ENCODE data around the gene ACACB.
"Not testable (repeated sequence)": the region's sequence is repeated elsewhere in the genome, so short reads cannot be mapped to it uniquely, and the experiment has no call there.

The ACACB gene

DNA sequence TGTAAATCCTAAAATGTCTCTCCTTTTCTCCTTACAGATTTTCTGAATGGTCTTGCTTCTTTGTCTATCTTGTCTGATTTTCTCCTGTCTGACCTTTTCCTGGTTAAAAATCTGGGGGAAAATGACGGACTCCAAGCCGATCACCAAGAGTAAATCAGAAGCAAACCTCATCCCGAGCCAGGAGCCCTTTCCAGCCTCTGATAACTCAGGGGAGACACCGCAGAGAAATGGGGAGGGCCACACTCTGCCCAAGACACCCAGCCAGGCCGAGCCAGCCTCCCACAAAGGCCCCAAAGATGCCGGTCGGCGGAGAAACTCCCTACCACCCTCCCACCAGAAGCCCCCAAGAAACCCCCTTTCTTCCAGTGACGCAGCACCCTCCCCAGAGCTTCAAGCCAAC lies 23.0 kb downstream of the ACACB start:
- no peak for DNase-seq (ENCODE audit: low spot score)

DNA sequence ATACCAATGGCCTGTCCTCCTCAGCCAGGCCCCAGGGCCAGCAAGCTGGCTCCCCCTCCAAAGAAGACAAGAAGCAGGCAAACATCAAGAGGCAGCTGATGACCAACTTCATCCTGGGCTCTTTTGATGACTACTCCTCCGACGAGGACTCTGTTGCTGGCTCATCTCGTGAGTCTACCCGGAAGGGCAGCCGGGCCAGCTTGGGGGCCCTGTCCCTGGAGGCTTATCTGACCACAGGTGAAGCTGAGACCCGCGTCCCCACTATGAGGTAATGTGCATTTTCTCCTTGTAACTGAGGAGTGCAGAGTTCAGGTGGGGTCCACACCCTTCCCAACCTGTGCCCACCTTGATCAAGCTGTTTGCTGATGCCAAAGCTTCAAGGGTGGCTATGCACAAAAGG lies 23.4 kb downstream of the ACACB start:
- no peak for DNase-seq (ENCODE audit: low spot score)

DNA sequence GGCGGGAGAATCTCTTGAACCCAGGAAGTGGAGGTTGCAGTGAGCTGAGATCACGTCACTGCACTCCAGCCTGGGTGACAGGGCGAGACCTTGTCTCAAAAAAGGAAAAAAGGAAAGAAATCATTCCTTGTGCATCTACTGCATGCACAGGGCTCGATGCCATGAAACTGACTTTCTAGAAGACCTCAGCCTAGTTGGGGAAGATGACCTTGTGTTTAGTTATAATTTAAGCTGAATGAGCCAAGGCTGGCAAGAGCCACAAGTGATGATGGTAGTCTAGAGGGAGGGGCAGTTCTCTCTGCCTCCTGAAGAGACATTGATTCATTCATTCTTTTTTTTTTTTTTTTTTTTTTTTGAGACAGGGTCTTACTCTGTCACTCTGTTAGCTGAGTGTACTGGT lies 24.2 kb downstream of the ACACB start:
- no peak for DNase-seq (ENCODE audit: low spot score)

DNA sequence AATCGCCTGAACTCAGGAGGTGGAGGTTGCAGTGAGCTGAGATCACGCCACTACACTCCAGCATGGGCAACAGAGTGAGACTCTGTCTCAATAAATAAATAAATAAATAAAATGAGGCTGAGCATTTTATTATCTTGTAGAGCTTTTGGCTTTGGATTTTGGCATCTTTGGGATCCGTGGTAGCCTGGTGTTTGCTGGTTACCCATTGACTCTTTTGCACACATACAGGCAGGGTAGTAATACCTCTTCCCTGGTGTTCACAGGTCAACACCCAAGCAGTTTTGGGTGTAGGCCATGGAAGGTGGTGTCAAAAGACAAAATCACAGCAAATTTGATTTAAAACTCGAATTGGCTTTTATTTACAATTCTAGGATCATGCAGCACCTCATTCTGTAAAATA lies 27.8 kb downstream of the ACACB start:
- no peak for DNase-seq (ENCODE audit: low spot score)

DNA sequence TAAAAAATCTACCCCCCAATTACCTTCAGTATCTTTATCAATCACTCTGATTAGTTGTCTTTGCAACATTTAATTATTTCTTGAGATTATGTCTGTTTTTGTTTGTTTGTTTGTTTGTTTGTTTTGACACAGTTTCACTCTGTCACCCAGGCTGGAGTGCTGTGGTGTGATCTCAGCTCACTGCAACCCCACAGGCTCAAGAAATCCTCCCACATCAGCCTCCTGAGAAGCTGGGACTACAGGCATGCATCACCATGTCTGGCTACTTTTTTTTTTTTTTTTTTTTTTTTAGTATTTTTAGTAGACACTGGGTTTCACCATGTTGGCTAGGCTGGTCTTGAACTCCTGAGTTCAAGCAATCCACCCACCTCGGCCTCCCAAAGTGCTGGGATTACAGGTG lies 30.7 kb downstream of the ACACB start:
- not testable (repeated sequence) for DNase-seq (ENCODE audit: low spot score)

DNA sequence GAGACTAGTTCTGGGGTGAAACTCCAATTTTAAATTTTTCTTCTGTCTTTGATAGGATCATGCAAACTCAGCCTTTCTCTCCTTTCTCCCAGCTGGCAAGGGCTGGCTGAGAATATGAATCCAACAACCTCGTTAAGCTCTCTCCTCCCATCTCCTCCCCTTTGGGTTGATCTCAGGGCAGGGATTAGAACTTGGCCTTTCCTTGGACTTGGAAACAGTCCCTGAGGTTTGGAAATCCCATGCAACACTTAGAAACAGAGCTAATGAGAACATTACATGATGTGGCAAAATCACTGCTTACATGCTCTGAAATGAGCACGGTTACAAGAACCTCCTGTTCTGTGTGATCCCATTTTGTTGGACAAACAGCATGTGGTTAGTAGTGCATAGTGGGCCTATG lies 31.6 kb downstream of the ACACB start:
- no peak for DNase-seq (ENCODE audit: low spot score)

DNA sequence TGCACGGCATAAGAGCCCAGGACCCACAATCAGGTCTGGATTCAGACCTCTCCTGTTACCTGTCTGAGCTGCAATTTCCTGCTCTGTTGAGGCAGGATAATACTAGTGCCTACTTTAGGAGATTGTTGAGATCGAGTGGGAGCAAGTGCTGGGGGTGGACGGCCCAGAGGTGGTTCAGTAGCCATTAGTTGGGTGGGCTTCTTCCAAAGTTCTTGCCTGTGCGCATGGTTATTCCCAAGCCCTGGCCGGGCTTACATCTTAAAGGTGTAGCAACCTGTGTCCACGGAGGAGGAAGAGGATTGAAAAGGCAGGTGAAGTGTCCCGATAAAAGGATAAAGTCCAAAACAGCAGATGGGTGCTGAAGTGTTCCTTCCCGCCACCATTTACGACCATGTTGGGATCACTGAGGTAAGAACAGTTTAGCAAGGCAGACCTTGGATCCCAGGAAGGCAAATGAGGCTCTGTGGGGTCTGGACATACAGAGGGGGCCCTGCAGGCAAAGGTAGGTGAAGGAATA lies 33.8 kb downstream of the ACACB start:
- no peak for DNase-seq (ENCODE audit: low spot score)

DNA sequence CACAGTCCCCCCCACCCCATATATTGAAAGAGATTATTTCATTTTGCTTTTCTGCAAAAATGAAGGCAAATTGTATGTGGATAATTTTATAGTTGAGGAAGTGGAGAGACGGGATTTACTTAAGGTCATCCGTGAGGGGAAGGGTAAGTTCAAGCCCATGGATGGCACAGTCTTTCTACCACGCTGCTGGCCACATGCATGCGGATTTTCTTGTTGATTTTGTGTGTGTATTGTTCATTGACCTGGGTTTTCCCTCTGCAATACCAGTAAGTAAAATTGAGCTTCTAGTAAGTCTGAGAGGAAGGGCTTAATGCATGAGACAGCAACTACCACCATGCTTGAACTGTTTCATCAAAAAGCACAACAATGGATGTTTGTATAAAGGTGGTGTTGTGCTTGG lies 35.1 kb downstream of the ACACB start:
- DNase-seq (ENCODE audit: low spot score): no peak

DNA sequence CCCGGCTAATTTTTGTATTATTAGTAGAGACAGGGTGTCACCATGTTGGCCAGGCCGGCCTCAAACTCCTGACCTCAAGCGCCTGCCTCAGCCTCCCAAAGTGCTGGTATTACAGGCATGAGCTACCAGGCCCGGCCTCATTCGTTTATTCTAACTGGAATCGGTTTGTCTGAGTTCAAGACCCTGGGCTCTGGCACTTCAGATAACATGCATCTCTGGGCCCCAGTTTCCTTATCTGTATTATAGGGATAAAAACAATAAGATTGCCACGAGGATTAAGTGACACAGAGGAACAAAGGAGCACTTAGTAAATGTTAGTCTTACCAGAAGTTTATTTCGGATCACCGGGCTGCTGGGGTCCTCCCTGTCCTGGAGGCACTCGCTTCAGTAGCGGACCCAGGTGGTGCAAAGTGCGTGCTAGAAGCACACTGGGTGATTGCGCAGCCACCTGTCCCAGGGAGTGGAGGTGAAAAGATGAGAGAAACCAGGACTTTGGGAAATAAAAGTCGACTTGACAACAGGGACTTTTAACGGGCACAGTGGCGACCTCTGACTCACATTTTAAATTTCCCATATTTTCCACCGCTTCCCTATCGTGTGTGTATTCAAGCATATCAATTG lies 37.5 kb downstream of the ACACB start:
- DNase-seq (ENCODE audit: low spot score): no peak

DNA sequence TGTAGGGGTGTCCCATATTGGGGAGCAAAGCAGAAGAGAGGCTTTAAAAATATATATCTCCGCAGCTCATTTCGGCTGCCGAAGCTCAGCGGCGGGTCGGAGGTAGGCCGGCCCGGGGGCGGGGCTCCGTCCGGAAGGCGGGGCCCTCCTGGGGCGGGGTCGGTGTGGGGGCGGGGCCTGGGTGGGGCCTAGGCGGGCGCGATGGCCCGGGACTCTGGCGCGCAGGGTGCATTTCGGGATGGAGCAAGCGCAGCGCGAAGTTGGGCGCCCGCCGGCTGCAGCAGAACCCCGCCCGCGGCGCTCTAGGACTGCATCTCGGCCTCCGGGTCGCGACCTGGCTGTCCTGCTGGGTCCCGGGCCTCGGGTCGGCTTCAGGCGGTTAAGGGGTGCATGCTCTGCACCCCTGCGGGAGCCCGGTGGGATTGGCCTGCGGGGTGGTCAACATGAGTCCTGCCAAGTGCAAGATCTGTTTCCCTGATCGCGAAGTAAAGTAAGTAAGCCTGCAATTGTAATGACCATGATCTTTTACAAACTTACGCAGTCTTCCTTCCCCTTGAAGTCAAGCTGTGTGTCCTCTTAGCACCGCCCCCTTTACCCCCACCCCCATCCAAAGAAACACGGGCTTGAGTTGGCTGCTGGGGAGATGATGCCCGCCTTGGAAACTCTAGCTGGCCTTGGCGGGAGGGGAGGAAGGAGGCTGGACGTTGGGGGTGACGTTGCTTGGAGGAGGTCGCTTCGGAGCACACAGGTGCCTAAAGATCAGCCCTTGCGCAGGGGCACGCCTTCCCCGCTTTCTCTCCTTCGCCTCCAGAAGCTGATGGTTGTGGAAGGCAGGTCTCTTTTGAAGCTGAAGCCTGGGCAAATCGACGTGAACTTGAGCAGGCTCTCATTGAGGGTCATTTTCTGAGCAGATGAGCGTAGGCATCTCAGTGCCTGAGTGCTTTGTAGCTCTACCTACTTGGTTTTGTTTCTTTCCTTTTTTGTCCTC lies 38.4 kb downstream of the ACACB start:
- DNase-seq (ENCODE audit: low spot score): peak; percentile 76

DNA sequence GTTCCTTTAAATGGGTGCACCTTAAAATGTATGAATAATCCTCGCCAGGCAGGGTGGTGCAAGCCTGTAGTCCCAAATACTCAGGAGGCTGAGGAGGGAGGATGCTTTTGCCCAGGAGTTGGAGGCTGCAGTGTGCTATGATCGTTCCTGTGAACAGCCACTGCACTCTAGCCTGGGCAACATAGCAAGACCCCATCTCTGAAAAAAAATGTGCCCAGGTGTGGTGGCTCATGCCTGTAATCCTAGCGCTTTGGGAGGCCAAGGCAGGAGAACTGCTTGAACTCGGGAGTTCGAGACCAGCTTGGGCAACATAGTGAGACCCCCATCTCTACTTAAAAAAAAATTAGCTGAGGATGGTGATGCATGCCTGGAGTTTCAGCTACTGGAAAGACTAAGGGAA lies 39.6 kb downstream of the ACACB start:
- DNase-seq (ENCODE audit: low spot score): no peak

DNA sequence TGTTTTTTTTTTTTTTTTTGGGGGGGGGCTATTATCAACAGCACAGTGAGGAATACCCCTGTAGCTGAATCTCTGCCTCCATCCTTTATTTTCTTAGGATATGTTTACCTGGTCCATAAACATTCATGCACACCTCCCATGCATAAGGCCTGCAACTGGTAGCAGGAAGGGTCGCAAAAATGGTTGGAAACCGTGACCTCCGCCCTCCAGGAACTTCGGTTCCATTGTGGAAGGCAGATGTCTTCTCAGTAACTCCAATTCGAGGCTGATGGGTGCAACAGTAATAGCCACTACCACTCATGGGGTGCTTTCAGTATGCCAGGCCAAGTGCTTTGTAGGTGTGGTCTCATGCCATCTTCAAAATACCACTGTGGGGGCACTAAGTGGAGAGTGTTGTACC lies 40.2 kb downstream of the ACACB start:
- DNase-seq (ENCODE audit: low spot score): no peak

DNA sequence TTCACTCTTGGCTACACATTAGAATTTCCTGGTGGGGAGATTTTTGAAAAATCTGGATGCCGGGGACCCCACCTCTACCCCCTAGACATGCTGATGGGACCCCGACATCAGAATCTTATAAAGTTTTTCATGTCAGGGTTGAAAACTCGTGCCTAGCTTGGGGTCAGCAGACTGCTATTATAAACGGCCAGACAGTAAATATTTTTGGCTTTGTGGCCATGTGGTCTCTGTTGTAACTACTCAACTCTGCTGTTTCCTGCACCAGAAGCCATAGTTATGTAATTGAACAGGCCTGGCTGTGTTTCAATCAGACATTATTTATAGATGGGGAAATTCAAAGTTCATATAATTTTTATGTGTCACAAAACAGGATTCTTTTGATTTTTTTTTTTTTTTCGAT lies 41.6 kb downstream of the ACACB start:
- no peak for DNase-seq (ENCODE audit: low spot score)

DNA sequence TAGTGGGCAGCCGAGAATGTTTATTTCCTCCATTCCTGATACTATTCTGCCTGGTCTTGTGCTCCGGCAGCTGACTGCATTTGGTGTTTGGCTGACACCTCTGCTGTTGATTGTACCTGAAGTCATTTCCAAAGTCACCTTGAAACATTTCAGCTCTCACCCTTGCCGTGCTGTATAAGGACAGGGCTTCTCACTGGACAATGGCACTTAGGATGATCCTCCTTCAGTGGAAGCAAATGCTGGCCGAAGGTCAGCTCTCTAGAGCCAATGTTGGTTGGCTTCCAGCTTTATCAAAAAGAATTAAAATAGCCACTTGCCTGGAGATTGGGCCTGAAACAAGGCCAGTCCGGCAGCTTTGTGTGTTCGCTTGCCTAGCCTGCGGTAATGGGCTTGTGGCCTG lies 44.0 kb downstream of the ACACB start:
- DNase-seq (ENCODE audit: low spot score): no peak

DNA sequence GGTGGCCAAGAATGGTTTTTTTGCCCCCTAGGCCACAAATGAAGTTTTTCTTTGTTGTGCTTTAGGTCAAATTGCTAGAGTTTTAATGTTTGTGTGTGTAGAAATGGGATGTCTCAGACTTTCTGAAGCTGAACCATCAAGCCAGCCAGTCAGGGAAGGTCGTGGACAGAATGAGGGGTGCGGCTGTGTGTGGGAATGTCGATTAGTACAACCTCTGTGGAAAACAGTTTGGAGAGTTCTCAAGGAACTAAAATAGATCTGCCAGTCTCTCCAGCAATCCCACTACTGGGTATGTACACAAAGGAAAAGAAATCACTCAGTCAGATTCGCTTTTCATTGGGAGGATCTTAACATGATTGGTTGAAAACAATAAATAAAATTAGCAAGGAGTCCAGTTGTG lies 44.5 kb downstream of the ACACB start:
- no peak for DNase-seq (ENCODE audit: low spot score)

DNA sequence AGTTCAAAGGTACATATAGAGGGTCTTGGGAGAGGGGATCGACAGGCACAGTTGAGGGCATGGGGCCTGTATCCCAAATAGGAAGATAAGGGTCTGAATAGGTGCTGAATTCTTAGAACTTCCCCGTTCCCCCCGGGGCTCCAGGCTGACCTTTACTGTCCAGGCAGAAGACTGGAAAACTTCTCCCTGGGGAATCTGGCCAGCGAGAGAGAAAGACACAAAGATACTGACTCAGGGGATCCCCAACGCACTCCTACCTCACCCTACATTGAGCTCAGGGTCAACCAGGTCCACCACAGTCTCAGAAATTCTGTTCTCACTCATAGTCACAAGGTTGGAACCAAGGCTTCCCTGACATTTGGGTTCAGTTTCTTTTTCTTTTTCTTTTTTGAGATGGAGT lies 46.2 kb downstream of the ACACB start:
- no peak for DNase-seq (ENCODE audit: low spot score)

DNA sequence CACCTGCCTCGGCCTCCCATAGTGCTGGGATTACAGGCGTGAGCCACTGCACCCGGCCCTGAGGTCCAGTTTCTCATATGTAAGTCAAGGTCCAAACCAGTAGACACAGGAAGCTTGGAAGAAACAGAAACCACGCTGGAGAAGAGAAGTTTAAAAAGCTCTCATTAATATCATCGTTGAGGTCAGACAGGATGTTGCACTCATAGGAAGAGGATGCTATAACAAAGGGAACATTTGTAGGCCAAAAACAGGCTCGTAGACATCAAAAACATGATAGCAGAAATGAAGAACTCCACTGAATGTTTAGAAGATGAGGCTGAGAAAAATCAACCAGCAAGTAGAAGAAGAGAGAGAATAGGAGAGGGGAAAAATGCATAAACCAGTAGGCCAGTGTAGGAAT lies 46.8 kb downstream of the ACACB start:
- no peak for DNase-seq (ENCODE audit: low spot score)

DNA sequence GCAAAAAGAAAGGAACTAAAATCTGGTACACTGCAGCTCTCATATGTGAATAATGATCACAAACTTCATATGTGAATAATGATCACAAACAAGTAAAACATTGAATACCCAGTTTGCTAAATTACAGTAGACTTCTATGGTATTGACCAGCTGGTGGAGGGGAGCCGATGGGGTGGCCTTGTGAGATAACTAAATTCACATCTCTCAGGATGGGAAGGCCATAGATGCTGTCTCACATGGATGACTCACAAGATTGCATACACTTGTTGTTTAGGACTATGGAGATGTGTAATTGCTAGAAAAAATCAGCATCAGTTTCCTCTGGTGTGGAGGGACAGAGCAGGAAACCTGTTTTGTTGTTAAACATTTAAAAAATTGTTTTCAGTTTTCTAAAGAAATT lies 49.2 kb downstream of the ACACB start:
- DNase-seq (ENCODE audit: low spot score): no peak

DNA sequence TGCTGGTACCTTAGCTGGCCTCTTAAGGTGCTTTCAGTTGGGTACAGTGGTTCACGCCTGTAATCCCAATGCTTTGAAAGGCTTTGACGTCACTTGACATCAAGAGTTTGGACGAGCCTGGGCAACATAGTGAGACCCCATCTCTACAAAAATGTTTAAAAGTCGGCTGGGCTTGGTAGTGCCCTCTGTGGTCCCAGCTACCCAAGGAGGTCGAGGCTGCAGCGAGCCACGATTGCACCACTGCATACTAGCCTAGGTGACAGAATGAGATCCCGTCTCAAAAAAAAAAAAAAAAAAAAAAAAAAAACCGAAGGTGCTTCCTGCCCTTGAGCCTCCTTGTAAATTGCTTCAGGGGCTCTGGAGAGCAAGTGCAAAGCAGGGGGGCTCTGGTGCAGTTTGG lies 50.0 kb downstream of the ACACB start:
- DNase-seq (ENCODE audit: low spot score): no peak

DNA sequence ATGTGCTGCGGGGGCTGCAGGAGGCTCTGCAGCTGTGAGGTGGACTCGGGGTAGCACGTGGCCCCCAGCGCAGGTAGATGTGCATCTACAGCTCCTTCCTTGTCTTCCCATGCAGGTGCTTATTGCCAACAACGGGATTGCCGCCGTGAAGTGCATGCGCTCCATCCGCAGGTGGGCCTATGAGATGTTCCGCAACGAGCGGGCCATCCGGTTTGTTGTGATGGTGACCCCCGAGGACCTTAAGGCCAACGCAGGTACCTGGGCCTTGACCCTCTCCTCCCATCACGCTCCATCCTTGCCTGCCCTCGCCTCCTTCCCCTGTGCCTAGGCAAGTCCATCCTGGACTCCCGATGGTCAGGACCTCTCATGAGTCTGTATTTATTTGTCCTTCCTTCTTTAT lies 51.4 kb downstream of the ACACB start:
- DNase-seq (ENCODE audit: low spot score): no peak

DNA sequence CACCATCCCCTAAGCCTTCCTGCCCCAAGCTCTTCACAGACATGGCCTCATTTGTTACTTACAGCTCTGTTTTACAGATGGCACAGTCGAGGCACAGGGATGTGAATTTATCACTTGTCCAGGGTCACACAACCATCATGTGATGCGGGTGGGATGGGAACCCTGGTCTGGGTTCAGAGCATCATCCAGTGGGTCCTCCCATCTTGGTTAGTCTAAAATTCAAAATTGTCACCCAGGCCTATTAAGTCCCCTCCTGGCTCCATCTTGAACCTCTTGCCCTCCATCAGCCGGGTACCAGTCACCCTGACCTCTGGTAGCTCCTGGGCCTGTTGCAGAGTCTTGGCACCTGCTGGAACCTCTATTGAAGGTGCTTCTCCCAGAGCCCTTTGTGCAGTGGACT lies 52.9 kb downstream of the ACACB start:
- no peak for DNase-seq (ENCODE audit: low spot score)

DNA sequence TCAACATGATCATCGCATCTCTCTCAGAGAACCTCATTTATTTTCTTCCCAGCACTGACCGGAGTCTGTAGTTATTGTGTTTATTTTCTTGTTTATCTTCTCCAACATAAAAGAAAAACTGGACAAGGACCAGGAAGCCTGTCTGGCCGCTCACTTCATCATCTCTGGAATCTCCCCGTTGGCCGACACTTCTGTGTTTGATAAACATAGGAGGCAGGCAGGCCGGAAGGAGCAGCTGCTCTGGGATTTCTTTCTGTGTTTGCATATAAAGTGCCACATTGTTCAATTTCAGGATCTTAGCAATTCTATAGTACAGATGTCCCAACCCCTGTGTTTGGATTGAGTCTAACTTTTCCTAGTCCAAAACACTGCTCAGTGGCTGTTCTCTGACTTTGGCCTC lies 53.3 kb downstream of the ACACB start:
- no peak for DNase-seq (ENCODE audit: low spot score)

DNA sequence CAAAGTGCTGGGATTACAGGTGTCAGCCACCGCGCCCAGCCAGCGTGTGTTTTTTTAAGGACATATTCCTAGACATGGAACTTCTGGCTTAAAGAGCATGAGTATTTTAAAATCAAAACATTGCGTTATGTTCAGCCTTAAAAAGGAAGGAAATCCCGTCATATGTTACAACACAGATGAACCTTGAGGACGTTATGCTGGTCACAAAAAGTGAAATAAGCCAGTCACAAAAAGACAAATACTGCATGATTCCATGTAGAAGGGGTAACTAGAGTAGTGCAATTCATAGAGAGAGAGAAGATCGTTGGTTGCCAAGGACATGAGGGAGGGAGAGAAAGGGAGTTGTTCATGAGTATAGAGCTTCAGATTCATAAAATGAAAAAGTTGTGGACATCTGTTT lies 53.9 kb downstream of the ACACB start:
- no peak for DNase-seq (ENCODE audit: low spot score)
